ENCODE data around the gene SMPD4. TPM values are rescaled to one million over a fixed set of nuclear protein-coding genes. Genes with fewer than 3 reads are reported as not detected.
"Not testable (repeated sequence)": the region's sequence is repeated elsewhere in the genome, so short reads cannot be mapped to it uniquely, and the experiment has no call there.

SMPD4 gene
- total and polyA plus RNA-seq, 9 donors, result 15.4 to 47.3 (median 37.0) TPM

DNA sequence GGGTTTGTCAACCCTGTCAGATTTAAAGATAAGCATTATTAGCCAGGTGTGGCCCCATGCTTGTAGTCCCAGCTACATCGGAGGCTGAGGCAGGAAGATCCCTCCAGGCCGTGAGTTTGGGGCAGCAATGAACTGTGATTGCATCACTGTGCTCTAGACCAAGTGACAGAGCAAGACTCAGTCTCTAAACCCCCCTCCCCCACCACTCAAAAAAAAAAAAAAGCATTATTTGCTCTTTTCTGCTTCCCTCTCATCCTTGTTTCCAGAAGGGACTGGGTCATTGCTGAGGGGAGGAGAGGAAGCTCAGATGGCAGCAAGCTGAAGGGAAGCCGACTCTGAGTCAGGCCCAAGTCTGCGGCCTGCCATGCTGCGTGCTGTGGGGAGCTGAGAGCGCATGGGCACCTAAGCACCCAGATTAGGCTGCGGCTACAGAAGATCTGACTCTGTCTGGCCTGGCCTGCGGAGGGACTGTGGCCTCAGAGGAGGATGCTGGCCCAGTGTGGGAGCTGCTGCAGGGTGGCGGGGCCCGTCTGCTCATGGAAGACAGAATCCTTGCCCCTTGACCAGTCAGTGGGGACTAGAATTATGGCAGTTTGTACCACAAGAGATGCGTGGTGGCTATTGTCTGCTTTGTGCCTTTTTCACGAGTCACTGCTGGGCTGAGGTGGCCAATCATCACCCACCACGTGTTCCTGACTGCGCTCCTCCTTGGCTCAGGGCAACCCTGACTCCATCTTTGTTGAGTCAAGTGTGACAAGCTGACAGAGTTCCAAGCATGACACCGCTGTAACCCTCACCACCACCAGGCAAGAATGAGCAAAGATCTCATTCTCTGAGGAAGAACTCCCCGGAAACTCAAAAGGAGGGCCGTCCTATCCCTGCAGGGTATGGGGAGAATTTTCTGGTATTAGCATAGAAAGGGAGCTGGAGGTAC, 6.7 kb upstream of the SMPD4 start:
- H3K27me3 ChIP-seq (ENCODE audit: control insufficient read depth, insufficient read depth, low read length); DNase-seq; H3K27ac ChIP-seq (ENCODE audit: low read length); H3K4me3 ChIP-seq (ENCODE audit: low read length); H3K9me3 ChIP-seq (replicated peaks; ENCODE audit: control insufficient read depth, low read depth, low read length); H3K4me1 ChIP-seq (ENCODE audit: control insufficient read depth, insufficient read depth, low read length): not testable (repeated sequence)
- WGBS (ENCODE audit: insufficient coverage), result 94% methylated on average over 14 of the region's 17 CpGs
- peaks cover 22% of the 10 kb centered on the region for H3K36me3 ChIP-seq (ENCODE audit: control insufficient read depth, insufficient read depth, low read length)

DNA sequence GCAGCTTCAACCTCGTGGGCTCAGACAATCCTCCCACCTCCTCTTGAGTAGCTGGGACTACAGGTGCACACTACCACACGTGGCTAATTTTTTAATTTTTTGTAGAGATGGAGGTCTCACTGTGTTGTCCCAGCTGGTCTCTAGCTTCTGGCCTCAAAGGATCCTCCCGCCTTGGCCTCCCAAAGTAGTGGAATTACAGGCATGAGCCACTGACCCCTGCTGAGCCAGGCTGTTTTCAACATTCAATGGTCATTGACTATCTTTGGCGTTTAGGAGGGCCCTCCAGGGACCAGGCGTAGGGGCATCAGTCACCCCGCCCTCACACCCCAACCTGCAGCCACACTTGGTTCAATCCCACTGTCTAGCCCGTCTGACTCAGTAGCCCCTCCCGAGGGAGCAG, 5.9 kb upstream of the SMPD4 start:
- DNase-seq, result no peak
- no peak overlapping the region for H3K27ac ChIP-seq (ENCODE audit: low read length)
- peaks cover 5% of the 10 kb centered on the region for H3K4me1 ChIP-seq (ENCODE audit: control insufficient read depth, insufficient read depth, low read length)
- no peaks in the 10 kb centered on the region for H3K9me3 ChIP-seq (replicated peaks; ENCODE audit: control insufficient read depth, low read depth, low read length)
- peaks cover 22% of the 10 kb centered on the region for H3K36me3 ChIP-seq (ENCODE audit: control insufficient read depth, insufficient read depth, low read length)
- WGBS (ENCODE audit: insufficient coverage), result 93% methylated on average over 2 of the region's 8 CpGs
- H3K27me3 ChIP-seq (ENCODE audit: control insufficient read depth, insufficient read depth, low read length), result no peaks in the 10 kb centered on the region
- H3K4me3 ChIP-seq (ENCODE audit: low read length), result no peak overlapping the region

DNA sequence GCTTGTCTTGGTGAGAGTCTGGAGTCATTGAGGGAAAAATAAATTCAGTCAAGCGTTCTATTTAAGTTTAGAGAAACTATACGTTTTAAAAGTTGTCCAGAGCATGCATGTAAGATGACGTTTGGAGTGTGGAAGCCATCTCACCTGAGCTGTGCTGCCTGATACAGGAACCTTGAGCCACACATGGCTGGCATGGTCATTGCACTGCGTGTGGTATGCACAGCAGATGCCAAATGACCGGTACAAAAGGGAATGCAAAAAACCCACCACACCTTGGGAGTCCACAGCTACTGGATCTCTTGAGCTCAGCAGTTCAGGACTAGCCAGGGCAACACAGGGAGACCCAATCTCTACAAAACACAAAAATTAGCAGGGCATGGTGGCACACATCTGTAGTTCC, 5.0 kb upstream of the SMPD4 start:
- Histone ChIP-seq H3K9me3 (replicated peaks; ENCODE audit: control insufficient read depth, low read depth, low read length) (no peaks in the 10 kb centered on the region), H3K4me3 (ENCODE audit: low read length) (no peak overlapping the region), H3K36me3 (ENCODE audit: control insufficient read depth, insufficient read depth, low read length) (peaks cover 22% of the 10 kb centered on the region), H3K27me3 (ENCODE audit: control insufficient read depth, insufficient read depth, low read length) (no peaks in the 10 kb centered on the region), H3K27ac (ENCODE audit: low read length) (no peak overlapping the region), H3K4me1 (ENCODE audit: control insufficient read depth, insufficient read depth, low read length) (peaks cover 5% of the 10 kb centered on the region)
- WGBS (ENCODE audit: insufficient coverage), result 83% methylated on average over 4 of the region's 5 CpGs
- DNase-seq, result no peak

DNA sequence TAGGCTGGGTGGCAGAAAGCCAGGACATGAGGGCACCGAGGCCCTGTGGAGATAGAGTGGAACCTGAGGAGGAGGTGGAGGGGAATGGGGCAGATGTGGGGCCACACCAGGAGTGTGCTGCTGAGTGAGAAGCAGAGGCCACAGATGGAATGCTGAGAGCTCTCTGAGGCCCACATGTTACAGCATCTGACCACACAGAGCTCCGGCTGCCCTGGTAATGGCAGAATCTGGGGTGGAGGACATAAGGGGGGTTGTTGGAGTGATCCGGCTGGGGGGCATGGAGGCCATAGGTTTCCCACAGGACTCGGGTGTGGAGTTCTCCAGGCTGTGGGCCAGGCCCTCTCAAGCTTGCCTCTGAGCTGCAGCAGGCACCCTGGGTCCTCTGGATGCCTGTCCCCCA, 4.5 kb upstream of the SMPD4 start:
- Histone ChIP-seq H3K27ac (ENCODE audit: low read length) (no peak overlapping the region), H3K27me3 (ENCODE audit: control insufficient read depth, insufficient read depth, low read length) (no peaks in the 10 kb centered on the region), H3K9me3 (replicated peaks; ENCODE audit: control insufficient read depth, low read depth, low read length) (no peaks in the 10 kb centered on the region), H3K4me1 (ENCODE audit: control insufficient read depth, insufficient read depth, low read length) (peaks cover 5% of the 10 kb centered on the region), H3K36me3 (ENCODE audit: control insufficient read depth, insufficient read depth, low read length) (peaks cover 17% of the 10 kb centered on the region), H3K4me3 (ENCODE audit: low read length) (no peak overlapping the region)
- WGBS (ENCODE audit: insufficient coverage), result 91% methylated on average over 1 of the region's 4 CpGs
- no peak for DNase-seq

DNA sequence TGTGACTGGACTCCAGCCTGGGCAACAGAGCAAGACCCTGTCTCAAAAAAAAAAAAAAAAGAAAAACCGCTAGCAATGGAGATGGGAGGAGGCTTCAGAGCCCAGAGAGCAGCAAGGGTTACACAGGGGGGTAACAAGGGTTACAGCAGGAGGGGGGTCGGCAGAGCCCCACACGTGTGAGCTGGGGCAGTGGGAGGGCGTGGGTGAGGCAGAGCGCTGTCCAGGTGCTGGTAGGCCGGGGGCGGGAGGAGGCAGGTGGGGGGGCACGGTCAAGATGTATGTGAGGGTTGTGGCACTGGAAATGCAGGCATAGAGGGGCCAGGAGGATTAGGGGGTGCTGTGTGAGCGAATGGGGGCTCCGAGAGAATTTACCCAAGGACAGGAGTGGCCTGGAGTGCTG, 4.0 kb upstream of the SMPD4 start:
- Histone ChIP-seq H3K27ac (ENCODE audit: low read length) (no peak overlapping the region), H3K4me1 (ENCODE audit: control insufficient read depth, insufficient read depth, low read length) (peaks cover 9% of the 10 kb centered on the region), H3K27me3 (ENCODE audit: control insufficient read depth, insufficient read depth, low read length) (no peaks in the 10 kb centered on the region), H3K36me3 (ENCODE audit: control insufficient read depth, insufficient read depth, low read length) (peaks cover 17% of the 10 kb centered on the region), H3K9me3 (replicated peaks; ENCODE audit: control insufficient read depth, low read depth, low read length) (no peaks in the 10 kb centered on the region), H3K4me3 (ENCODE audit: low read length) (no peak overlapping the region)
- WGBS (ENCODE audit: insufficient coverage), result 78% methylated on average over 10 of the region's 10 CpGs
- DNase-seq, result no peak

DNA sequence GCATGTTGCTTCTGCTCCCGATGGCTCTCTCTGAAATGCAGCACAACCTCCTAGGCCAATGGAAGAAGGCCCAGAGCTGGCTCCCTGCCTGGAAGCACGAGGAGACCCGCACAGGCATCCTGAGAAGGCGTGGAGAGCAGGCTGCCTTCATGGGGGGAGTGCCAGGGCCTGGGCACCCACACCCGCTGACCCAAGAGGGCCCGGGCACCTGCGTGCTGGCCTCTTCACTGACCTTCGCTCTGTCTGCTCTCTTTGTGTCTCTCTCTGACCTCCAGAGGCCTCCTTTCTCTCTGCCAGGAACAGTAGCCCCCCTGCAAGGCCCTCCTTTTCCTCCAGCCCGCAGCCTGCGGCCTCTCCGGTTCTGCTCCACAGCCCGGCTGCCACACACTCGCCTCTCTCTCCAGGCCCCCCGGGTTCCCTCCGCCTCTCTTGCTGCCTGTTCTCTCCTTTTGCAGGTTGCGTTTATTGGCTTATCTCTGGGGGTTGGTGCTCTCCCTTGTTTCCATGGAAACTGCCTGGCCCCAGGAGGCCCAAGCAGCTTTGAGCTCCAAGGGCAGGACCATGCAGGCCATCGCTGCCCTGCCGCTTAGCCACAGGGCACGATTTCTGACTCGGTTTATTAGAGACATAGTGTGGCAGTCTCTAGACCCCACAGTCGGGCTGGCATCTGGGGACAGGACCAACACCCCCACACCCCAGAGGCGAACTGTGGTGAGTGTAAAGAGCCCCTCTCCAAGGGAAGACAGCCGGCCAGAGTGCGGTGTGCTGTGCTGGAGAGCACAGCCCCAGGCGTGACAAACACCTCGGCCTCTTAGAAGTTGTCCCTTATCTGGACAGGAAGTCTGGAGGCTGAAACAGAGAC, 2.3 kb upstream of the SMPD4 start:
- 41% methylated on average over 15 of the region's 26 CpGs for WGBS (ENCODE audit: insufficient coverage)
- Histone ChIP-seq H3K27ac (ENCODE audit: low read length) (no peak overlapping the region), H3K27me3 (ENCODE audit: control insufficient read depth, insufficient read depth, low read length) (no peaks in the 10 kb centered on the region), H3K9me3 (replicated peaks; ENCODE audit: control insufficient read depth, low read depth, low read length) (no peaks in the 10 kb centered on the region), H3K36me3 (ENCODE audit: control insufficient read depth, insufficient read depth, low read length) (peaks cover 17% of the 10 kb centered on the region), H3K4me1 (ENCODE audit: control insufficient read depth, insufficient read depth, low read length) (peaks cover 13% of the 10 kb centered on the region), H3K4me3 (ENCODE audit: low read length) (no peak overlapping the region)
- DNase-seq, result peak; percentile 65

DNA sequence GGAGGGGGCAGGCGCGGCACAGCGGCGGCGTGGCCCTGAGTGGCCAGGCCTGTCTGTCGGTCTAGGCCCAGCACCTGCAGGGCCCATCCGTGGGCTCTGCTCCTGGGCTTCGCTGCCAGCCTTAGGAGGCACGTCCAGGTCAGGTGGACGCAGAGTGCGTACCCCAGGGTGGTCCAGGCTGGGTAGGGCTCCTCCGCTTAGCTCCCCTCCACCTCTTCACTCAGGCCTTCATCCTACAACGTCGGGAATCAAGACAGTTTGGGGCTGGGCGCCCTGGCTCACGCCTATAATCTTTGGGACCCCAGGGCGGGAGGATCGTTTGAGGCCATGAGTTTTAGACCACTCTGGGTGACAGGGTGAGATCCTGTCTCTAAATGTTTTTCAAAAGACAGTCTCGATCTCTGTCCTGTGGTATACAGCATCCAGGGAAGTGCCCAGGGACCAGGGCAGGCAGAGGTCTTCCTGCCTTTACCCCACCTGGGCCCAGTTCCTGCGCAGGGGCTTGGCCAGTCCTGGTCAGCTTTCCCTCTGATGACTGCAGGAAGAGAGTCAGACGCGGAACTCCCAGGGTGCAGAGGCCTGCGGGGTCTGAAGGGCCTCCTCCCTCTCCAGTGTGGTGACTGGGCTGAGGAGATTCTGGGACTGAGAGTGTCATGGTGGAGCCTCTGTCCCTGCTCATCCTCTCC, 1.6 kb upstream of the SMPD4 start:
- DNase-seq; H3K9me3 ChIP-seq (replicated peaks; ENCODE audit: control insufficient read depth, low read depth, low read length); H3K27ac ChIP-seq (ENCODE audit: low read length); H3K27me3 ChIP-seq (ENCODE audit: control insufficient read depth, insufficient read depth, low read length): not testable (repeated sequence)
- 19% methylated on average over 8 of the region's 23 CpGs for WGBS (ENCODE audit: insufficient coverage)
- Histone ChIP-seq H3K36me3 (ENCODE audit: control insufficient read depth, insufficient read depth, low read length) (peaks cover 13% of the 10 kb centered on the region), H3K4me1 (ENCODE audit: control insufficient read depth, insufficient read depth, low read length) (peaks cover 13% of the 10 kb centered on the region), H3K4me3 (ENCODE audit: low read length) (peak overlapping the region; percentile 40)

DNA sequence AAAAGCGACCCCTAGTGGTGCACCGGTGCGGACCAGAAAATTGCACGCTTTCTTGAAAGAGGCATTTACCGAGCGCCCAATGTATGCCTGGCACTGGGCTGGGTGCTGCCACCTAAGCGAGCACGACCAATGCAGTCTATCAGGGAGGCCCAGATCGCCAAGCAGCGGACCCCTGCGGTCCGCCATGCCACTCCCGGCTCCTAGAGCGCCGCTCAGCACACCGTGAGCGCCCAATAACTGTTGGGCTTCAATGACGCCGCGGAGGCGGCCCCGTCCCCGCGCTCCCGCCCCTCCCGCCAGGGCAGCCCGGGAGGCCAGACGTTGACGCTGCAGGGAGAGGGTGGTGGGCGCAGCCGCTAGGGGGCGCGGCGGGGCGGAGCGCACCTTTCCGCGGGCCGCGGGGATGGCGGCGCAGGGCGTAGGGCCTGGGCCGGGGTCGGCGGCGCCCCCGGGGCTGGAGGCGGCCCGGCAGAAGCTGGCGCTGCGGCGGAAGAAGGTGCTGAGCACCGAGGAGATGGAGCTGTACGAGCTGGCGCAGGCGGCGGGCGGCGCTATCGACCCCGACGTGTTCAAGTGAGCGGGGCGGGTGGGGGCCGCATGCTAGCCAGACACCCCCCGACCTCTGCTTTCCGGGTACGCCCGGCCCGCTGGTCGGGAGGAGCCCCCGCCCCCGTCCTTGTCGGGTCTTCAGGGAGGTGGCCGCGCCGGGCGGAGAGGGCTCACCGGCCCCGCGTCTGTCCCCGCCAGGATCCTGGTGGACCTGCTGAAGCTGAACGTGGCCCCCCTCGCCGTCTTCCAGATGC, 679 bp upstream of the SMPD4 start, which contains the start of gene MZT2B:
Gene MZT2B, plus strand, starts transcription at position 383 of the 803 bp plus-strand sequence. Its CDS starts 21 bp downstream, at position 404.
- under 1% methylated on average over 68 of the region's 86 CpGs for WGBS (ENCODE audit: insufficient coverage)
- Histone ChIP-seq H3K36me3 (ENCODE audit: control insufficient read depth, insufficient read depth, low read length) (peaks cover 13% of the 10 kb centered on the region), H3K4me3 (ENCODE audit: low read length) (peak within 1 kb of the TSS; percentile 89), H3K27ac (ENCODE audit: low read length) (peak within 1 kb of the TSS; percentile 90), H3K4me1 (ENCODE audit: control insufficient read depth, insufficient read depth, low read length) (peaks cover 13% of the 10 kb centered on the region)
- not testable (repeated sequence) for H3K27me3 ChIP-seq (ENCODE audit: control insufficient read depth, insufficient read depth, low read length); H3K9me3 ChIP-seq (replicated peaks; ENCODE audit: control insufficient read depth, low read depth, low read length)
- DNase-seq, result peak; percentile 93

Measured in muscle of leg (tissue), 11 donors.